OCI-LY1 (cell line): ENCODE data around the gene PCSK5.

Experiments used
- H2AFZ ChIP-seq: fragments of 200-600 bp; sonication (generic), shearing (Covaris generic); 2 replicates; pipeline ENCODE4 v1.6.0; 2014; ENCODE audit warnings: antibody characterized with exemption, mild to moderate bottlenecking, low read length
- H3F3A ChIP-seq: fragments of 200-600 bp; sonication (generic), shearing (Covaris generic); 2 replicates; pipeline ENCODE4 v1.6.0; 2014; ENCODE audit warnings: mild to moderate bottlenecking, antibody characterized with exemption, low read length, moderate library complexity; ENCODE audit not compliant: insufficient read depth
- H3K27ac ChIP-seq: fragments of 200-600 bp; sonication (generic); 2 replicates; pipeline ENCODE4 v1.5.1; 2014; ENCODE audit warnings: low read length, mixed run types, mild to moderate bottlenecking, low read depth; ENCODE audit not compliant: poor library complexity, severe bottlenecking
- H3K27me3 ChIP-seq: fragments of 200-600 bp; sonication (generic); 2 replicates; pipeline ENCODE4 v1.6.0; 2014; ENCODE audit warnings: antibody characterized with exemption, mild to moderate bottlenecking, low read length, moderate library complexity; ENCODE audit not compliant: insufficient read depth
- H3K36me3 ChIP-seq: fragments of 200-600 bp; sonication (generic); 2 replicates; pipeline ENCODE4 v1.6.1; 2014; ENCODE audit warnings: mild to moderate bottlenecking, antibody characterized with exemption, low read length, moderate library complexity, mixed read lengths; ENCODE audit not compliant: insufficient read depth
- H3K4me1 ChIP-seq: fragments of 200-600 bp; sonication (generic); 2 replicates; pipeline ENCODE4 v1.5.1; 2014; ENCODE audit warnings: mild to moderate bottlenecking, low read length, moderate library complexity; ENCODE audit not compliant: insufficient read depth, severe bottlenecking
- H3K4me2 ChIP-seq: fragments of 200-600 bp; sonication (generic), shearing (Covaris generic); 2 replicates; pipeline ENCODE4 v1.6.1; 2014; ENCODE audit warnings: low read length
- H3K4me3 ChIP-seq: fragments of 200-600 bp; sonication (generic); 2 replicates; pipeline ENCODE4 v1.5.1; 2014; ENCODE audit warnings: low read length, low read depth, mild to moderate bottlenecking, mixed read lengths; ENCODE audit not compliant: poor library complexity, severe bottlenecking
- H3K79me2 ChIP-seq: fragments of 200-600 bp; shearing (Covaris generic); 2 replicates; pipeline ENCODE4 v1.6.1; 2016; ENCODE audit warnings: mixed run types, low read length, mixed read lengths; ENCODE audit not compliant: insufficient read depth
- H3K9ac ChIP-seq: fragments of 200-600 bp; sonication (generic), shearing (Covaris generic); 2 replicates; pipeline ENCODE4 v1.6.1; 2014; ENCODE audit warnings: mild to moderate bottlenecking, low read length, mixed read lengths
- H3K9me2 ChIP-seq: fragments of 200-600 bp; sonication (generic), shearing (Covaris generic); 2 replicates; pipeline ENCODE4 v1.6.1; 2014; ENCODE audit warnings: low read depth, mild to moderate bottlenecking, low read length, mixed read lengths
- H3K9me3 ChIP-seq: fragments of 200-600 bp; shearing (Covaris generic); 2 replicates; pipeline ENCODE4 v1.6.1; 2014; ENCODE audit warnings: low read length, mixed read lengths
- H4K20me1 ChIP-seq: fragments of 200-600 bp; sonication (generic), shearing (Covaris generic); 2 replicates; pipeline ENCODE4 v1.6.0; 2016; ENCODE audit warnings: mild to moderate bottlenecking, low read length; ENCODE audit not compliant: insufficient read depth
- CTCF ChIP-seq: fragments of 200-600 bp; sonication (generic), shearing (Covaris generic); IDR thresholded peaks from 2 replicates; pipeline ENCODE4 v1.5.1; 2017; ENCODE audit warnings: mild to moderate bottlenecking, antibody characterized with exemption, low read length, moderate library complexity, mixed read lengths
- EZH2 ChIP-seq: fragments of 200-600 bp; sonication (generic), shearing (Covaris generic); IDR thresholded peaks from 2 replicates; pipeline ENCODE4 v1.8.0; 2017; ENCODE audit warnings: borderline replicate concordance, mixed run types, mild to moderate bottlenecking, antibody characterized with exemption, low read length, moderate library complexity, mixed read lengths

PCSK5 gene

GRCh38 chr9:75892216-75892911 is 1.9 kb downstream of the PCSK5 start:
- Histone ChIP-seq H3K4me1 (no peaks in the 10 kb centered on the region), H3K27ac (no peak overlapping the region), H3K79me2 (no peaks in the 10 kb centered on the region), H3K36me3 (no peaks in the 10 kb centered on the region), H3K9ac (no peak overlapping the region), H3K4me3 (no peak overlapping the region), H3F3A (no peaks in the 10 kb centered on the region), H3K4me2 (no peak overlapping the region), H2AFZ (no peak overlapping the region), H3K9me3 (no peaks in the 10 kb centered on the region), H4K20me1 (no peaks in the 10 kb centered on the region), H3K27me3 (no peaks in the 10 kb centered on the region), H3K9me2 (no peaks in the 10 kb centered on the region)
- TF ChIP-seq CTCF (no peak), EZH2 (no peak)

- Histone ChIP-seq H3K36me3 (no peaks in the 10 kb centered on the region), H3K4me1 (no peaks in the 10 kb centered on the region), H3K27ac (no peak overlapping the region), H3K9me3 (no peaks in the 10 kb centered on the region), H3K9me2 (no peaks in the 10 kb centered on the region), H4K20me1 (no peaks in the 10 kb centered on the region), H3K4me2 (no peak overlapping the region), H3F3A (no peaks in the 10 kb centered on the region), H2AFZ (no peak overlapping the region), H3K79me2 (no peaks in the 10 kb centered on the region), H3K4me3 (no peak overlapping the region), H3K27me3 (no peaks in the 10 kb centered on the region), H3K9ac (no peak overlapping the region)
- TF ChIP-seq EZH2 (no peak), CTCF (no peak)
These were observed 2.6 kb downstream of the PCSK5 start for GRCh38 chr9:75893106-75893505.

GRCh38 chr9:75894566-75894965 is 4.1 kb downstream of the PCSK5 start:
- no peaks in the 10 kb centered on the region for H3K9me2 ChIP-seq
- H2AFZ ChIP-seq = no peak overlapping the region
- no peaks in the 10 kb centered on the region for H3F3A ChIP-seq
- no peak for TF ChIP-seq CTCF
- no peak for TF ChIP-seq EZH2
- no peaks in the 10 kb centered on the region for H3K79me2 ChIP-seq
- no peaks in the 10 kb centered on the region for H3K9me3 ChIP-seq
- H4K20me1 ChIP-seq = no peaks in the 10 kb centered on the region
- no peak overlapping the region for H3K27ac ChIP-seq
- no peak overlapping the region for H3K4me3 ChIP-seq
- H3K27me3 ChIP-seq = no peaks in the 10 kb centered on the region
- H3K9ac ChIP-seq = no peak overlapping the region
- no peak overlapping the region for H3K4me2 ChIP-seq
- H3K36me3 ChIP-seq = no peaks in the 10 kb centered on the region
- no peaks in the 10 kb centered on the region for H3K4me1 ChIP-seq
